Spleen (tissue), 7 donors: ENCODE data around the gene IQGAP2.

Experiments used
- CTCF ChIP-seq, 11 experiments: fragments of 200-600 bp in 7 of 11; fragments of 450-650 bp in 4 of 11; sonication (generic) in 4 of 11; IDR thresholded peaks in 8 of 11; conservative IDR thresholded peaks in 3 of 11; 1 replicate in 7 of 11; 2 replicates in 4 of 11; pipeline versions ENCODE4 v1.4.0 to v1.8.0; 2016 to 2021; ENCODE audit warnings: antibody characterized with exemption in 11 of 11, inconsistent platforms in 4 of 11, mild to moderate bottlenecking in 1 of 11
- POLR2A ChIP-seq, 3 donors: fragments of 450-650 bp; IDR thresholded peaks; one replicate each; pipeline ENCODE4 v1.5.1; 2017; ENCODE audit warnings: antibody characterized with exemption in 3 of 3, mild to moderate bottlenecking in 1 of 3
- donor health status: DM: no; HTN: no; CAD: no; lungs with moderate emphysema.
- donor health status: DM: no; HTN: no; CAD: no.
- donor health status: DM: no; HTN: no; CAD: no.

- TF ChIP-seq CTCF (IDR thresholded peaks at IDR 0.05 in 8 of 11, conservative IDR thresholded peaks at IDR 0.05 in 3 of 11) (no peak), POLR2A (IDR thresholded peaks at IDR 0.05) (no peak)
These were observed 289.6 kb downstream of the IQGAP2 start for GRCh38 chr5:76692651-76693050.
